GM06990 (cell line): ENCODE data around the gene FHL5.
"Not testable (repeated sequence)": the region's sequence is repeated elsewhere in the genome, so short reads cannot be mapped to it uniquely, and the experiment has no call there.

Experiments used
- DNase-seq: peaks from one replicate; pipeline ENCODE4 v3.0.0-alpha.2; 2011; ENCODE audit not compliant: insufficient read length; ENCODE audit errors: extremely low read depth
- H3K27me3 ChIP-seq: replicated peaks from 2 replicates; pipeline ENCODE4 v1.6.0; 2011; ENCODE audit warnings: low read length; ENCODE audit not compliant: control insufficient read depth, insufficient read depth
- H3K36me3 ChIP-seq: 2 replicates; pipeline ENCODE4 v1.5.1; 2011; ENCODE audit warnings: low read length; ENCODE audit not compliant: control insufficient read depth, insufficient read depth
- H3K4me3 ChIP-seq: replicated peaks from 2 replicates; pipeline ENCODE4 v1.5.1; 2011; ENCODE audit warnings: low read depth, mild to moderate bottlenecking, control low read depth, low read length
- TF ChIP-seq, protein P1 (sequence below): IDR thresholded peaks from 2 replicates; pipeline ENCODE4 v1.5.1; 2011; ENCODE audit warnings: low read length, control low read depth, mild to moderate bottlenecking, inconsistent platforms; ENCODE audit not compliant: insufficient read depth, poor library complexity, severe bottlenecking

FHL5 gene

DNA sequence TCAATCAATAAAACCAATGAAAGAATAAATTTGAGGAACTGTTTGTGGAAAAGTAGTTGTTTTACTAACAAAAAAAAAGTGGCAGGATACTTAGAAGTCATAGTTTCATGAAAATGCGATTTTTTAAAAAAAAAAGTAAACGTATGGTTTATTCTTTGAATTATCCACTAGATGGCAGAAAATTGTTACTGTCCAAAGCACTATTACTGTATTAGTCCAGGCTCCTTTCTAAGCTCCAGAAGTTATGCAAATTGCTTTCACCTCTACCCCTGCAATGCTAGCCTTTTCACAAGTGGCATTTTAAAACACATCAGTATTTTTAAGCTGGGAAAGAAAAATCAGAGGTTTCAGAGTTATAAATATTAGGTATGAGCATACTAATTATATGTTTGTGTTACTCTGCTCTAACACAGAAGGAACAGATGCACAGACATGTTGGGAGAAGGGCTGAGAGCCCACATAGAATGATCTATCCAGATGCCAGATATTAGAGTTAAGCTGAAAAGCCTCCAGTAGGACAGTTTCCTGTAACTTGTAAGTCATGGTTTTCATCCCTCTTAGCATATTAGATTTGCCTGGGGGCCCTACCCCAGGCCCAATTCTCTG is 63.9 kb downstream of the FHL5 start:
- H3K27me3 ChIP-seq = no peaks in the 10 kb centered on the region
- H3K36me3 ChIP-seq = no peaks in the 10 kb centered on the region
- TF ChIP-seq, protein P1, sequence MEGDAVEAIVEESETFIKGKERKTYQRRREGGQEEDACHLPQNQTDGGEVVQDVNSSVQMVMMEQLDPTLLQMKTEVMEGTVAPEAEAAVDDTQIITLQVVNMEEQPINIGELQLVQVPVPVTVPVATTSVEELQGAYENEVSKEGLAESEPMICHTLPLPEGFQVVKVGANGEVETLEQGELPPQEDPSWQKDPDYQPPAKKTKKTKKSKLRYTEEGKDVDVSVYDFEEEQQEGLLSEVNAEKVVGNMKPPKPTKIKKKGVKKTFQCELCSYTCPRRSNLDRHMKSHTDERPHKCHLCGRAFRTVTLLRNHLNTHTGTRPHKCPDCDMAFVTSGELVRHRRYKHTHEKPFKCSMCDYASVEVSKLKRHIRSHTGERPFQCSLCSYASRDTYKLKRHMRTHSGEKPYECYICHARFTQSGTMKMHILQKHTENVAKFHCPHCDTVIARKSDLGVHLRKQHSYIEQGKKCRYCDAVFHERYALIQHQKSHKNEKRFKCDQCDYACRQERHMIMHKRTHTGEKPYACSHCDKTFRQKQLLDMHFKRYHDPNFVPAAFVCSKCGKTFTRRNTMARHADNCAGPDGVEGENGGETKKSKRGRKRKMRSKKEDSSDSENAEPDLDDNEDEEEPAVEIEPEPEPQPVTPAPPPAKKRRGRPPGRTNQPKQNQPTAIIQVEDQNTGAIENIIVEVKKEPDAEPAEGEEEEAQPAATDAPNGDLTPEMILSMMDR = peak; percentile 38
- H3K4me3 ChIP-seq = no peak overlapping the region
- no peak for DNase-seq

DNA sequence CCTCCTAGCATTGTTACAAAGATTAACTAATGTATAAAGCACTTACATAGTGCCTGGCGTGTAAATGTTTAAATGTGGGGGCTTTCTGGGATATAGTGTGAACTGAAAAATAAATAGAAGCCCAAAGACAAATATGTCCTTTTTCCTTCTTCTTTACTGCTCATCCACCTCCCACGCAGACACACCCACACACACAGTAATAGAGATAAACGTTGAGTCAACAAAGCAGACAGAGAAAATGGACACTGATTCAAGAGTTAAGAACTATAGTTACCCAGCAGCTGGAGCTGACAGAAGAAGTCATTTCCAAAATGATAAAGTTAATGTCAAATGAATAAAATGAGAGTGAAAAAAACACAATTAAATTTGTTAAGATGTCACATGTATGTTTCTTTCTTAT is 68.3 kb downstream of the FHL5 start:
- Histone ChIP-seq H3K36me3 (no peaks in the 10 kb centered on the region), H3K4me3 (no peak overlapping the region), H3K27me3 (no peaks in the 10 kb centered on the region)
- no peak for DNase-seq
- TF ChIP-seq, protein P1 = no peak

DNA sequence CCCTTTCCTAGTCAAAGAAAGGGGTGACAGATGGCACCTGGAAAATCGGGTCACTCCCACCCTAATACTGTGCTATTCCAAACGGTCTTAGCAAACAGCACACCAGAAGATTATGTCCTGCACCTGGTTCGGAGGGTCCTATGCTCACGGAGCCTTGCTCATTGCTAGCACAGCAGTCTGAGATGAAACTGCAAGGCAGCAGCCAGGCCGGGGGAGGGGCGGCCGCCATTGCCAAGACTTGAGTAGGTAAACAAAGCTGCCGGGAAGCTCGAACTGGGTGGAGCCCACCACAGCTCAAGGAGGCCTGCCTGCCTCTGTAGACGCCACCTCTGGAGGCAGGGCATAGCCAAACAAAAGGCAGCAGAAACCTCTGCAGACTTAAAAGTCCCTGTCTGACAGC is 75.1 kb downstream of the FHL5 start:
- H3K36me3 ChIP-seq, DNase-seq, H3K4me3 ChIP-seq, H3K27me3 ChIP-seq: not testable (repeated sequence)

- Histone ChIP-seq H3K36me3 (no peaks in the 10 kb centered on the region), H3K27me3 (no peaks in the 10 kb centered on the region), H3K4me3 (no peak overlapping the region)
- DNase-seq = no peak
- TF ChIP-seq, protein P1 = no peak
These were observed 82.2 kb downstream of the FHL5 start for GRCh38 chr6:96645106-96645505.

DNA sequence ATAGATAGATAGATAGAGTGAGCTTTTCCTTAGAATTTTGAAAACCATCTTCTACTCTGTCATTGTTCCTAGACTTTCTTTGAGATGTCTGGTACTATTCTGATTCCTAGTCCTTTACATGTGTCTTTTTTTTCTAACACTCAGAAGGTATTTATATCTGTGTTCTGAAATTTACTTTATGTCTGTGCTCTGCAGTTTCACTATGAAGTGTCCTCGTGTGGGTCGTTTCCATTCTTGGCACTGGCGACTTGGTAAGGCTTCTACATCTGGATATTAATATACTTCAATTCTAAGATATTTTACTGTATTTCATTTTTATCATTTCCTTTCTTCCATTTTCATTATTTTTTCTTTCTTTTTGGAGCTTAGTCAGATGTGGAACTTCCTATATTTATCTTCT is 87.0 kb downstream of the FHL5 start:
- DNase-seq = no peak
- H3K36me3 ChIP-seq = no peaks in the 10 kb centered on the region
- TF ChIP-seq, protein P1 = no peak
- H3K4me3 ChIP-seq = no peak overlapping the region
- H3K27me3 ChIP-seq = no peaks in the 10 kb centered on the region

GRCh38 chr6:96651816-96652215 is 88.9 kb downstream of the FHL5 start:
- Histone ChIP-seq H3K36me3 (no peaks in the 10 kb centered on the region), H3K4me3 (no peak overlapping the region), H3K27me3 (no peaks in the 10 kb centered on the region)
- peak; percentile 13 for DNase-seq
- TF ChIP-seq, protein P1 = no peak
